Cardiac muscle cell (in vitro differentiated cells and primary cell): ENCODE measurements around the gene CDCA3. TPM values are rescaled to one million over a fixed set of nuclear protein-coding genes. Genes with fewer than 3 reads are reported as not detected.

Source experiments
- DNase-seq, 2 donors: peaks; one replicate each; pipeline versions ENCODE4 v3.0.0 to v3.0.0-alpha.2; 2010 to 2017; ENCODE audit warnings: low read depth in 1 of 2, low spot score in 1 of 2
- H3K27ac ChIP-seq: fragments of 200-600 bp; sonication (generic); 2 replicates; pipeline ENCODE4 v1.5.1; 2016
- H3K27me3 ChIP-seq: fragments of 200-600 bp; sonication (generic); 2 replicates; pipeline ENCODE4 v1.6.0; 2016; ENCODE audit warnings: control low read depth
- H3K36me3 ChIP-seq: fragments of 200-600 bp; sonication (generic); 2 replicates; pipeline ENCODE4 v1.5.1; 2016; ENCODE audit warnings: control low read depth
- H3K4me1 ChIP-seq: fragments of 200-600 bp; sonication (generic); 2 replicates; pipeline ENCODE4 v1.8.1; 2017; ENCODE audit warnings: low read depth, mild to moderate bottlenecking, mixed run types
- H3K4me3 ChIP-seq: fragments of 200-600 bp; sonication (generic); 2 replicates; pipeline ENCODE4 v1.5.1; 2016; ENCODE audit warnings: mild to moderate bottlenecking
- H3K9me3 ChIP-seq: fragments of 200-600 bp; sonication (generic); 2 replicates; pipeline ENCODE4 v1.5.1; 2017; ENCODE audit warnings: low read depth, mild to moderate bottlenecking, control low read depth
- polyA plus RNA-seq: library from polyadenylated mRNA; unstranded; fragments of >200 nt; fragmentation: Nextera tagmentation; extraction: Ambion mirVana; gene quantifications from 2 replicates; pipeline ENCODE4 v1.2.1, GENCODE V29; 2016
- total RNA-seq: library from RNA; depleted of rRNA; stranded (reverse); fragments of >200 nt; gene quantifications from 2 replicates; pipeline ENCODE4 v1.2.3, GENCODE V29; 2016
- TF ChIP-seq, protein P1 (sequence below): IDR thresholded peaks from 2 replicates; pipeline ENCODE4 v1.5.1; 2012; ENCODE audit warnings: low read depth, mild to moderate bottlenecking, low read length

Gene CDCA3
- total and polyA plus RNA-seq, 2 experiments from 2014 or later: 10.4 to 42.8 TPM

DNA sequence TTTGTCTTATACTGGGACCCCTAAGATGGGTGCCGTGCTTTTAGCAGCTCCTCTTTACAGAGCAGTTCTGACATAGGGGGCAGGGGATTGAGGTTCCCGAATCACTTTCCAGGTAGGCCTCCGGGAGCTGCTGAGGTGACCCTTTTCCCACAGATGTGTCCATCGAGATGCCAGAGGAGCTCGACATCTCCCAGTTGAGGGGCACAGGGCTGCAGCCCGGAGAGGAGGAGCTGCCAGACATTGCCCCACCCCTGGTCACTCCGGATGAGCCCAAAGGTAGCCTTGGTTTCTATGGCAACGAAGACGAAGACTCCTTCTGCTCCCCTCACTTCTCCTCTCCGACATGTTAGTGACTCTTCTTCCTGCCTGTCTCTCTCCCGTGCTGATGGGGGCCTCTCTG, 11.9 kb upstream of the CDCA3 start:
- H3K36me3 ChIP-seq: peaks cover 57% of the 10 kb centered on the region
- H3K4me3 ChIP-seq: no peak overlapping the region
- TF ChIP-seq, protein P1, sequence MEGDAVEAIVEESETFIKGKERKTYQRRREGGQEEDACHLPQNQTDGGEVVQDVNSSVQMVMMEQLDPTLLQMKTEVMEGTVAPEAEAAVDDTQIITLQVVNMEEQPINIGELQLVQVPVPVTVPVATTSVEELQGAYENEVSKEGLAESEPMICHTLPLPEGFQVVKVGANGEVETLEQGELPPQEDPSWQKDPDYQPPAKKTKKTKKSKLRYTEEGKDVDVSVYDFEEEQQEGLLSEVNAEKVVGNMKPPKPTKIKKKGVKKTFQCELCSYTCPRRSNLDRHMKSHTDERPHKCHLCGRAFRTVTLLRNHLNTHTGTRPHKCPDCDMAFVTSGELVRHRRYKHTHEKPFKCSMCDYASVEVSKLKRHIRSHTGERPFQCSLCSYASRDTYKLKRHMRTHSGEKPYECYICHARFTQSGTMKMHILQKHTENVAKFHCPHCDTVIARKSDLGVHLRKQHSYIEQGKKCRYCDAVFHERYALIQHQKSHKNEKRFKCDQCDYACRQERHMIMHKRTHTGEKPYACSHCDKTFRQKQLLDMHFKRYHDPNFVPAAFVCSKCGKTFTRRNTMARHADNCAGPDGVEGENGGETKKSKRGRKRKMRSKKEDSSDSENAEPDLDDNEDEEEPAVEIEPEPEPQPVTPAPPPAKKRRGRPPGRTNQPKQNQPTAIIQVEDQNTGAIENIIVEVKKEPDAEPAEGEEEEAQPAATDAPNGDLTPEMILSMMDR: no peak
- no peaks in the 10 kb centered on the region for H3K9me3 ChIP-seq
- DNase-seq: no peak
- no peaks in the 10 kb centered on the region for H3K27me3 ChIP-seq
- no peak overlapping the region for H3K27ac ChIP-seq
- no peaks in the 10 kb centered on the region for H3K4me1 ChIP-seq

DNA sequence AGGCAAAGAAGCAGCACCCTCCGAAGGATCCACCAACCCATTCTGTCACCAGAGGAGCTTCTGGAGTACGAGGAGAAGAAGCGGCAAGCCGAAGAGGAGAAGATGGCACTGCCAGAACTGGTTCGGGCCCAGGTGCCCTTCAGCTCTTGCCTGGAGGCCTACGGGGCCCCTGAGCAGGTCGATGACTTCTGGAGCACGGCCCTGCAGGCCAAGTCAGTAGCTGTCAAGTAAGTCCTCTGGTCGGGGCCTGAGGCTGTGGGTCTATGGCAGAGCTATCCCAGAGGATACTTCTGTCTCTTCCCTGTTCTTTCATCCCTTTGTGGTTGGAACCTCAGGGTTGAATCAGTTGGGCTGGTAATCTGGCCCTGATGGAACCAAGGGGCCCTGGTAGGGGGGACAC, 10.3 kb upstream of the CDCA3 start:
- DNase-seq: no peak
- TF ChIP-seq, protein P1: no peak

GRCh38 chr12:6860942-6861341, 9.9 kb upstream of the CDCA3 start:
- TF ChIP-seq, protein P1: no peak
- H3K36me3 ChIP-seq: peaks cover 76% of the 10 kb centered on the region
- no peaks in the 10 kb centered on the region for H3K4me1 ChIP-seq
- no peak overlapping the region for H3K27ac ChIP-seq
- H3K9me3 ChIP-seq: no peaks in the 10 kb centered on the region
- no peak overlapping the region for H3K4me3 ChIP-seq
- H3K27me3 ChIP-seq: no peaks in the 10 kb centered on the region
- no peak for DNase-seq

More for the DNA sequence above, 10.3 kb upstream of the CDCA3 start:
- Histone ChIP-seq H3K4me1 (no peaks in the 10 kb centered on the region), H3K36me3 (peaks cover 73% of the 10 kb centered on the region), H3K27me3 (no peaks in the 10 kb centered on the region), H3K27ac (no peak overlapping the region), H3K4me3 (no peak overlapping the region), H3K9me3 (no peaks in the 10 kb centered on the region)

- peaks cover 77% of the 10 kb centered on the region for H3K36me3 ChIP-seq
- DNase-seq: no peak
- no peak overlapping the region for H3K27ac ChIP-seq
- H3K4me3 ChIP-seq: no peak overlapping the region
- H3K27me3 ChIP-seq: no peaks in the 10 kb centered on the region
- H3K4me1 ChIP-seq: no peaks in the 10 kb centered on the region
- TF ChIP-seq, protein P1: no peak
- H3K9me3 ChIP-seq: no peaks in the 10 kb centered on the region
Measured at GRCh38 chr12:6860116-6860515, 9.0 kb upstream of the CDCA3 start.

- DNase-seq: no peak
- Histone ChIP-seq H3K4me3 (no peak overlapping the region), H3K9me3 (no peaks in the 10 kb centered on the region), H3K4me1 (no peaks in the 10 kb centered on the region), H3K27ac (no peak overlapping the region), H3K27me3 (no peaks in the 10 kb centered on the region), H3K36me3 (peaks cover 66% of the 10 kb centered on the region)
- TF ChIP-seq, protein P1: no peak
Measured at GRCh38 chr12:6858799-6859198, 7.7 kb upstream of the CDCA3 start.

GRCh38 chr12:6855322-6855721, 4.2 kb upstream of the CDCA3 start:
- no peaks in the 10 kb centered on the region for H3K27me3 ChIP-seq
- H3K4me3 ChIP-seq: no peak overlapping the region
- no peaks in the 10 kb centered on the region for H3K9me3 ChIP-seq
- no peaks in the 10 kb centered on the region for H3K4me1 ChIP-seq
- peaks cover 41% of the 10 kb centered on the region for H3K36me3 ChIP-seq
- TF ChIP-seq, protein P1: no peak
- H3K27ac ChIP-seq: no peak overlapping the region
- DNase-seq: no peak
